Stimulated activated naive CD8-positive, alpha-beta T cell treated with anti-CD3 and anti-CD28 coated beads, Interleukin-15, Interleukin-2, amounts not matched to agents 100 ng/mL and 50 ng/mL, for 24 hours (primary cell): ENCODE results near the gene BTBD9.

Experiments
- H3K27ac Mint-ChIP-seq: one replicate; pipeline ENCODE4 v1.8.0; 2021; ENCODE audit warnings: mild to moderate bottlenecking, mixed read lengths
- H3K27me3 Mint-ChIP-seq: one replicate; pipeline ENCODE4 v1.8.0; 2021; ENCODE audit warnings: mixed read lengths
- H3K36me3 Mint-ChIP-seq: one replicate; pipeline ENCODE4 v1.8.0; 2021; ENCODE audit warnings: low read depth, mixed read lengths
- H3K4me1 Mint-ChIP-seq: one replicate; pipeline ENCODE4 v1.8.0; 2021; ENCODE audit warnings: low read depth, mixed read lengths
- H3K4me3 Mint-ChIP-seq: one replicate; pipeline ENCODE4 v1.8.0; 2021; ENCODE audit warnings: mild to moderate bottlenecking, mixed read lengths
- H3K9me3 Mint-ChIP-seq: one replicate; pipeline ENCODE4 v1.8.0; 2021; ENCODE audit warnings: mixed read lengths

Gene BTBD9

GRCh38 chr6:38570750-38571149 is 69.0 kb downstream of the BTBD9 start:
- H3K9me3 Mint-ChIP-seq = no peaks in the 10 kb centered on the region
- H3K27ac Mint-ChIP-seq = no peak overlapping the region
- peaks cover 28% of the 10 kb centered on the region for H3K4me1 Mint-ChIP-seq
- peaks cover 7% of the 10 kb centered on the region for H3K36me3 Mint-ChIP-seq
- H3K4me3 Mint-ChIP-seq = no peak overlapping the region
- no peaks in the 10 kb centered on the region for H3K27me3 Mint-ChIP-seq

- H3K4me3 Mint-ChIP-seq = no peak overlapping the region
- H3K27ac Mint-ChIP-seq = no peak overlapping the region
- H3K36me3 Mint-ChIP-seq = no peaks in the 10 kb centered on the region
- H3K9me3 Mint-ChIP-seq = no peaks in the 10 kb centered on the region
- peaks cover 16% of the 10 kb centered on the region for H3K4me1 Mint-ChIP-seq
- no peaks in the 10 kb centered on the region for H3K27me3 Mint-ChIP-seq
Observed at GRCh38 chr6:38567436-38567835, 72.3 kb downstream of the BTBD9 start.

GRCh38 chr6:38566295-38567030 is 73.3 kb downstream of the BTBD9 start:
- Mint-ChIP-seq H3K4me3 (no peak overlapping the region), H3K9me3 (no peaks in the 10 kb centered on the region), H3K36me3 (peaks cover 4% of the 10 kb centered on the region), H3K27me3 (no peaks in the 10 kb centered on the region), H3K27ac (no peak overlapping the region), H3K4me1 (peaks cover 6% of the 10 kb centered on the region)

DNA sequence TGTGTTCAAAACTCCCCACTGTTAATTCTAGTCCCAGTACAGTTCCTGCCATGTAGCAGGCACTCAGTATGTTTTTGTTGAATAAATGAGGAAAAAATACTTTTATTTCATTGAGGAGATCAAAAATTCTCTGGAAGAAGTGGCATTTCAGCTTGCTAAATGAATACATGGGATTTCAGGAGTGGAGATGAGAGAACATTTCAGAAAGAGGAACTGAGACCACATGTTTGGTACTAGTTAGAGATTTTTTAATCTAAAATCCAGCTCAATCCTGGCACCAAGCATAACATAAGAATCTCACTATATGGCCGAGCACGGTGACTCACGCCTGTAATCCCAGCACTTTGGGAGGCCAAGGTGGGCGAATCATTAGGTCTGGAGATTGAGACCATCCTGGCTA is 75.4 kb downstream of the BTBD9 start:
- Mint-ChIP-seq H3K4me1 (no peaks in the 10 kb centered on the region), H3K36me3 (peaks cover 4% of the 10 kb centered on the region), H3K27ac (no peak overlapping the region), H3K4me3 (no peak overlapping the region), H3K27me3 (no peaks in the 10 kb centered on the region), H3K9me3 (no peaks in the 10 kb centered on the region)

DNA sequence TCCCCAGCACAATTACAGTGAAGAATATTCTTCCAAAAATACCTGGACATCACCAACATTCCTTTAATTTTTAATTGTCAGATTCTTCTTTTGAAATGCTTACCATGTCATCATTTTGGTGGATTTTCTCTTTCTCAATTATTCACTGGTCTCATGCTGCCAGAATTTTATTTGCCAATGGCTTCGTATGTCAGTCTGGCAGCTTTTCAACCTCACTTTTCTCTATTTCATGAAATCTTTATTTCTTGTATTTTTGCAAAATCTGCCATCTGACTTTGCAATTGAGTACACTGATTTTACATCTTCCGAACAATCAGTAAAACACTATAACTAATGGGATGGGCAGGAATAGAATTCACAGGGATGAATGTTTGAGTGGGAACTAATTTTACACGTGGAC is 84.1 kb downstream of the BTBD9 start:
- no peak overlapping the region for H3K4me3 Mint-ChIP-seq

DNA sequence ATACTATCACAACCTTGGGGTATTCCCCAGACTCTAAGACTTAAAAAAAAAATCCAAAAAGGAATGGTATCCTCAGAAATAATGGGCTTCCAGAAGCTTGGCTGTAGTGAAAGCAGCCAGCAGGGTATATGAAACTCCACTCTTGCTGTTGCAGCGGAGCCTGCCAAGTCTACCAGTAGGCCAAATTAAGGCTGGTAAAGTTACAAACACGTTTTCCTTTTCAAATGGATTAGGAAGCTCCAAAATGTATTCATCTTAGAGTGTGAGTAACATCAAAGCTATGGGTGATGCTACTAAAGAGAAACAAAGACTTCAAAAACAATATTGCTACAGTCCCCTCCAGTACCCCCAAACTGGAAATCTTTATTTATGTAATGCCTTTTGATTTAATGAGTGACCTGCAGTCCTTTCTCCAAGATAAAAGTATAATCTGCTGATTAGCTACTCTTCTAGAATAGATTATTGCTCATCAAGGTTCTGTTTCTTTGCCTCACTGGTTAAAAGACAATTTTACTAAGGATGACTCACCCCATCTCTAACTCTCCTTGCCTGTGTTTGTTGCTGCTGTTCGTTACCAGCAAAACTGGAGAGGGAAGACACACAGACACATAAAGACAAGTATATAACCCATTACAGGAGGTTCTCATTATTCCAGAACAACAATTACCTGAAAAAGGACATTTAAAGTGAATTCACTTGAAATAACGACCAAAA is 84.9 kb downstream of the BTBD9 start:
- Mint-ChIP-seq H3K9me3 (no peaks in the 10 kb centered on the region), H3K27ac (no peak overlapping the region), H3K4me1 (peaks cover 5% of the 10 kb centered on the region), H3K4me3 (no peak overlapping the region), H3K36me3 (peaks cover 5% of the 10 kb centered on the region), H3K27me3 (no peaks in the 10 kb centered on the region)

More for the DNA sequence above, 84.1 kb downstream of the BTBD9 start:
- Mint-ChIP-seq H3K27me3 (no peaks in the 10 kb centered on the region), H3K27ac (no peak overlapping the region), H3K9me3 (no peaks in the 10 kb centered on the region), H3K36me3 (peaks cover 5% of the 10 kb centered on the region), H3K4me1 (peaks cover 5% of the 10 kb centered on the region)

- Mint-ChIP-seq H3K9me3 (no peaks in the 10 kb centered on the region), H3K36me3 (peaks cover 2% of the 10 kb centered on the region), H3K4me1 (peaks cover 5% of the 10 kb centered on the region), H3K4me3 (no peak overlapping the region), H3K27me3 (no peaks in the 10 kb centered on the region), H3K27ac (no peak overlapping the region)
Observed at GRCh38 chr6:38554014-38554413, 85.7 kb downstream of the BTBD9 start.

DNA sequence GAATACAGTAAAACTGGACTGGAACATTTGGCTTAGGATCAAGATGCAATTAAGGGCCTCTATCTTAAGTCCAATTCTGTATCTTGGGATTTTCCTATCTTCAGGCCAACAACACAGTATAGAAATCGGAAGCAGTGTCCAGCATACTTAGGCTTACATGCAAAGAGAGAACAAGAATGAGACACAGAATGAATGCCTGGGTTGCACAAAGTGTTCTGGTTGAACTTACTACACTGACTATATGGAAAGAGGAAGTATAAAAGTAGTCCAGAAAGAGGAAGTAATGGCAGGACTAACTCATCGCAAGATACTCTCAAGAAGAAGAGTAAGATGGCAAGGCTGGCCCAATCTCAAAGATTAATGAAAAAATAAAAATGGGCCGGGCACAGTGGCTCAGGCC is 87.6 kb downstream of the BTBD9 start:
- Mint-ChIP-seq H3K9me3 (no peaks in the 10 kb centered on the region), H3K36me3 (peaks cover 5% of the 10 kb centered on the region), H3K4me1 (peaks cover 5% of the 10 kb centered on the region), H3K27ac (no peak overlapping the region), H3K4me3 (no peak overlapping the region), H3K27me3 (no peaks in the 10 kb centered on the region)

GRCh38 chr6:38549795-38550194 is 89.9 kb downstream of the BTBD9 start:
- Mint-ChIP-seq H3K27me3 (no peaks in the 10 kb centered on the region), H3K27ac (no peak overlapping the region), H3K36me3 (peaks cover 5% of the 10 kb centered on the region), H3K4me3 (no peak overlapping the region), H3K4me1 (peaks cover under 1% of the 10 kb centered on the region), H3K9me3 (no peaks in the 10 kb centered on the region)

GRCh38 chr6:38549180-38549579 is 90.5 kb downstream of the BTBD9 start:
- no peak overlapping the region for H3K27ac Mint-ChIP-seq
- H3K4me1 Mint-ChIP-seq = no peaks in the 10 kb centered on the region
- peaks cover 9% of the 10 kb centered on the region for H3K36me3 Mint-ChIP-seq
- no peak overlapping the region for H3K4me3 Mint-ChIP-seq
- H3K27me3 Mint-ChIP-seq = no peaks in the 10 kb centered on the region
- H3K9me3 Mint-ChIP-seq = no peaks in the 10 kb centered on the region

GRCh38 chr6:38543022-38543421 is 96.7 kb downstream of the BTBD9 start:
- Mint-ChIP-seq H3K9me3 (no peaks in the 10 kb centered on the region), H3K36me3 (peaks cover 10% of the 10 kb centered on the region), H3K27ac (no peak overlapping the region), H3K27me3 (no peaks in the 10 kb centered on the region), H3K4me3 (no peak overlapping the region), H3K4me1 (no peaks in the 10 kb centered on the region)

- peaks cover 4% of the 10 kb centered on the region for H3K36me3 Mint-ChIP-seq
- no peak overlapping the region for H3K27ac Mint-ChIP-seq
- no peaks in the 10 kb centered on the region for H3K9me3 Mint-ChIP-seq
- no peaks in the 10 kb centered on the region for H3K27me3 Mint-ChIP-seq
- no peak overlapping the region for H3K4me3 Mint-ChIP-seq
- no peaks in the 10 kb centered on the region for H3K4me1 Mint-ChIP-seq
Observed at GRCh38 chr6:38542031-38542430, 97.7 kb downstream of the BTBD9 start.

- Mint-ChIP-seq H3K27ac (no peak overlapping the region), H3K4me3 (no peak overlapping the region), H3K36me3 (peaks cover 47% of the 10 kb centered on the region), H3K9me3 (peaks cover 9% of the 10 kb centered on the region), H3K27me3 (no peaks in the 10 kb centered on the region), H3K4me1 (peaks cover 22% of the 10 kb centered on the region)
Observed at GRCh38 chr6:38533064-38533463, 106.7 kb downstream of the BTBD9 start.

DNA sequence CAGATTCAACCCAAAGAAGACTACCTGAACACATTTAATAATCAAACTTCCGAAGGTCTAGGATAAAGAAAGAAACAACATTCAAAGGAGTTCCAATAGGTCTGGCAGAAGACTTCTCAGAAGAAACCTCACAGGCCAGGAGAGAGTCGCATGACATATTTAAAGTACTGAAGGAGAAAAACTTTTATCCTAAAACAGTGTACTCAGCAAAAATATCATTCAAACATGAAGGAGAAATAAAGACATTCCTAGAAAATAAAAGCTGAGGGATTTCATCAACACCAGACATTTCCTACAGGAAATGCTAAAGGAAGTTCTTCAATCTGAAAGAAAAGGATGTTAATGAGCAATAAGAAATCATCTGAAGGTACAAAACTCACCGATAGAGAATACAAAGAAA is 108.6 kb downstream of the BTBD9 start:
- Mint-ChIP-seq H3K27me3 (no peaks in the 10 kb centered on the region), H3K27ac (no peak overlapping the region), H3K9me3 (peaks cover 9% of the 10 kb centered on the region), H3K4me1 (peaks cover 25% of the 10 kb centered on the region), H3K36me3 (peaks cover 66% of the 10 kb centered on the region), H3K4me3 (no peak overlapping the region)

- Mint-ChIP-seq H3K36me3 (peaks cover 72% of the 10 kb centered on the region), H3K9me3 (peaks cover 10% of the 10 kb centered on the region)
Observed at GRCh38 chr6:38528196-38528965, 111.3 kb downstream of the BTBD9 start.

More at GRCh38 chr6:38528196-38528965, 111.3 kb downstream of the BTBD9 start:
- Mint-ChIP-seq H3K27ac (no peak overlapping the region), H3K4me1 (peaks cover 21% of the 10 kb centered on the region), H3K4me3 (no peak overlapping the region), H3K27me3 (no peaks in the 10 kb centered on the region)
